Esophagus (tissue), 2 donors: Measurements from ENCODE around the gene CGREF1. TPM values are rescaled to one million over a fixed set of nuclear protein-coding genes. Genes with fewer than 3 reads are reported as not detected.
"Not testable (repeated sequence)": the region's sequence is repeated elsewhere in the genome, so short reads cannot be mapped to it uniquely, and the experiment has no call there.

ENCODE experiments used
- H3K27ac ChIP-seq, 2 donors: one replicate each; pipeline ENCODE4 v1.5.1; 2013; ENCODE audit warnings: low read depth in 2 of 2, mild to moderate bottlenecking in 2 of 2, inconsistent platforms in 1 of 2, low read length in 1 of 2, moderate library complexity in 1 of 2
- H3K27me3 ChIP-seq, 2 donors: one replicate each; pipeline ENCODE4 v1.6.1; 2013; ENCODE audit warnings: low read length in 2 of 2, control low read depth in 1 of 2, mild to moderate bottlenecking in 1 of 2; ENCODE audit not compliant: insufficient read depth in 2 of 2, control insufficient read depth in 1 of 2
- H3K36me3 ChIP-seq, 2 donors: one replicate each; pipeline ENCODE4 v1.6.1; 2013; ENCODE audit warnings: low read length in 1 of 2; ENCODE audit not compliant: control insufficient read depth in 2 of 2, insufficient read depth in 2 of 2
- H3K4me1 ChIP-seq, 2 donors: one replicate each; pipeline ENCODE4 v1.6.1; 2013; ENCODE audit warnings: low read length in 1 of 2; ENCODE audit not compliant: control insufficient read depth in 2 of 2, insufficient read depth in 2 of 2
- H3K4me3 ChIP-seq, 2 donors: one replicate each; pipeline ENCODE4 v1.5.1; 2013; ENCODE audit warnings: low read length in 2 of 2, mild to moderate bottlenecking in 2 of 2, low read depth in 1 of 2, moderate library complexity in 1 of 2
- H3K9me3 ChIP-seq, 2 donors: one replicate each; pipeline ENCODE4 v1.6.1; 2013; ENCODE audit warnings: mild to moderate bottlenecking in 2 of 2, low read depth in 1 of 2, low read length in 1 of 2, moderate library complexity in 1 of 2; ENCODE audit not compliant: control insufficient read depth in 2 of 2, insufficient read depth in 1 of 2
- WGBS, 2 donors: extraction: QIAGEN DNeasy Blood & Tissue Kit; methylation state at CpG; one replicate each; pipeline ENCODE4 v1.1.7; 2013; 5-methylcytosine and 5-hydroxymethylcytosine counted together
- polyA plus RNA-seq, 2 donors: library from polyadenylated mRNA; stranded (reverse); fragments of 200-250 nt; gene quantifications; one replicate each; pipeline ENCODE4 v1.2.3, GENCODE V29; 2013
- donor health status: healthy with polysubstance abuse.
- donor health status: Bipolar disorder and iron deficiency.

Gene CGREF1
- polyA plus RNA-seq, 2 donors, result 2.4 to 3.4 TPM

GRCh38 chr2:27115519-27115918 lies 3.4 kb downstream of the CGREF1 start:
- Histone ChIP-seq H3K27me3 (no peaks in the 10 kb centered on the region), H3K9me3 (no peaks in the 10 kb centered on the region), H3K4me3 (no peak overlapping the region), H3K36me3 (no peaks in the 10 kb centered on the region), H3K27ac (no peak overlapping the region), H3K4me1 (peaks cover 7% of the 10 kb centered on the region in 2 donors)
- WGBS, 2 donors, result 60 to 67% methylated on average over 2 of the region's 2 CpGs

DNA sequence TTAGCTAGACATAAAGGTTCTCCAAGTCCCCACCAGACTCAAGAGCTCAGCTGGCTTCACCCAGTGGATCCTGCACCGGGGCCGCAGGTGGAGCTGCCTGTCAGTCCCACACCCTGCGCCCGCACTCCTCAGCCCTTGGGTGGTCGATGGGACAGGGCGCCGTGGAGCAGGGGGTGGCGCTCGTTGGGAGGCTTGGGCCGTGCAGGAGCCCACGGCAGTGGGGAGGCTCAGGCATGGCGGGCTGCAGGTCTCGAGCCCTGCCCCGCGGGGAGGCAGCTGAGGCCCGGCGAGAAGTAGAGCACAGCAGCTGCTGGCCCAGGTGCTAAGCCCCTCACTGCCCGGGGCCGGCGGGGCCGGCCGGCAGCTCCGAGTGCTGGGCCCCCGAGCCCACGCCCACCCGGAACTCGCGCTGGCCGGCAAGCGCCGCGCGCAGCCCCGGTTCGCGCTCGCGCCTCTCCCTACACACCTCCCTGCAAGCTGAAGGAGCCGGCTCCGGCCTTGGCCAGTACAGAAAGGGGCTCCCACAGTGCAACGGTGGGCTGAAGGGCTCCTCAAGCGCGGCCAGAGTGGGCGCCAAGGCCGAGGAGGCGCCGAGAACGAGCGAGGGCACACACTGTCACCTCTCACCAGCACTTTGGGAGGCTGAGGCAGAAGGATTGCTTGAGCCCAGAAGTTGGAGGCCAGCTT lies 7.4 kb downstream of the CGREF1 start:
- not testable (repeated sequence) for H3K27me3 ChIP-seq, H3K36me3 ChIP-seq, H3K9me3 ChIP-seq, H3K4me1 ChIP-seq, H3K27ac ChIP-seq, H3K4me3 ChIP-seq
- 94% methylated on average over 42 to 49 of the region's 49 CpGs for WGBS, 2 donors

GRCh38 chr2:27110603-27111352 lies 8.2 kb downstream of the CGREF1 start:
- H3K36me3 ChIP-seq, H3K27ac ChIP-seq, H3K9me3 ChIP-seq, H3K27me3 ChIP-seq, H3K4me1 ChIP-seq, H3K4me3 ChIP-seq: not testable (repeated sequence)
- 87% methylated on average over 24 of the region's 24 CpGs for WGBS, 2 donors

DNA sequence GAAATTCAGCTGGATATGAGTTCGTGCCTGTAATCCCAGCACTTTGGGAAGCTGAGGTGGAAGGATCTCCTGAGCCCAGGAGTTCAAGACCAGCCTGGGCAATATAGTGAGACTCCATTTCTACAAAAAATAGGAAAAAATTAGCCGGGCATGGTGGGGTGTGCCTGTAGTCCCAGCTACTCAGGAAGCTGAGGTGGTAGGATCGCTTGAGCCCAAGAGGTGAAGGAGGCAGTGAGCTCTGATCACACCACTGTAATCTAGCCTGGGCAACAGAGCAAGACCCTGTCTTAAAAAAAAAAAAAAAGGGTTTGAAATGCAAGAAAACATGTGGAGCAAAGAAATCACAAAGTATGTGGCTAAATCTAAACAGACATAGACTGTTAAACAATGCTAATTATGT lies 9.8 kb downstream of the CGREF1 start:
- Histone ChIP-seq H3K36me3 (no peaks in the 10 kb centered on the region), H3K9me3 (no peaks in the 10 kb centered on the region), H3K27ac (no peak overlapping the region), H3K27me3 (no peaks in the 10 kb centered on the region), H3K4me3 (no peak overlapping the region), H3K4me1 (no peaks in the 10 kb centered on the region)
- WGBS, 2 donors, result 93% methylated on average over 3 of the region's 3 CpGs

- H3K9me3 ChIP-seq, result no peaks in the 10 kb centered on the region
- WGBS, 2 donors, result 81 to 88% methylated on average over 2 of the region's 2 CpGs
- no peak overlapping the region for H3K4me3 ChIP-seq
- H3K4me1 ChIP-seq, result no peaks in the 10 kb centered on the region
- no peaks in the 10 kb centered on the region for H3K36me3 ChIP-seq
- H3K27me3 ChIP-seq, result no peaks in the 10 kb centered on the region
- no peak overlapping the region for H3K27ac ChIP-seq
Measured at GRCh38 chr2:27108221-27108620, 10.7 kb downstream of the CGREF1 start.

DNA sequence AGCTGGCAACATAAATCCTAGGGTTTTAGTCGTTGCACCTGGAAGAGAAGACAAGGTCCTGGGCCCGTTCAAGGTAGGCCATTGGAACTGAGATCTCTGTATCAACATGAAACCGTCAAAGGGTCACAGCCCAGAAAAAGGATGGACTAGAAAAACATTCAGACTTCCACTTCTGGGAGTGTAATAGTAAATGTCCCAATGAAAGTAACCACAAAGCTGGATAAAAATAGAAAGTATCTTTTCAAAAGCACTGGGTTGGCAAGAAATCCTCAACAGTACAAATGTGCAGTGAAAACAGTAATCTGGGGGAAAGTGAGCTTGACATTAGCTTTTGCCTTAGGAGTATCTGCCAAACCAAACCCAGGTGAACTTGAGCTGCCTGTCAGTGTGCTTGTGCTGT lies 12.9 kb downstream of the CGREF1 start:
- no peaks in the 10 kb centered on the region for H3K4me1 ChIP-seq
- H3K36me3 ChIP-seq, result no peaks in the 10 kb centered on the region
- H3K27me3 ChIP-seq, result no peaks in the 10 kb centered on the region
- no peak overlapping the region for H3K4me3 ChIP-seq
- no peaks in the 10 kb centered on the region for H3K9me3 ChIP-seq
- 61 to 67% methylated on average over 3 of the region's 3 CpGs for WGBS, 2 donors
- no peak overlapping the region for H3K27ac ChIP-seq

DNA sequence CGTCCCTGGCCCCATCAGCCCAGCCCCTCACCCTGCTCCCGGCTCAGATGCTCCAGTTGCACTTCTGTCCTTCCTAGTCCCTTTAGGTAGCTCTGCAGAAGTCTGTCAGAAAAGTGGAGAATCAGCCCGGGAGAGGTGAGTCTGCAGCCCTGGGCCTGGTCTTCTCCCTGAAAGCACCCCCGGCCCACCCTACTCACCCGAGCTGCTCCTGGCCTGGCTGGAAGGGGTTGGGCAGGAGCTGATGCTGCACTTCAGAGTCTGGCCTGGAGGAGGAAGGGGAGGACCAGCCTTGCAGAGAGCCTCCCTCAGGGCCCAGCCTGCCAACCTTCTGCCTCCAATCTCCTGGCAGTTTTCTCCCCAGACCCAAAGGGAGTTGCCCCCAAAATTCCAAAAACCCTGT lies 16.6 kb downstream of the CGREF1 start:
- no peaks in the 10 kb centered on the region for H3K4me1 ChIP-seq
- H3K27ac ChIP-seq, result no peak overlapping the region
- H3K4me3 ChIP-seq, result no peak overlapping the region
- H3K36me3 ChIP-seq, result peaks cover 0 to 2% of the 10 kb centered on the region in 2 donors
- WGBS, 2 donors, result 77 to 84% methylated on average over 5 of the region's 5 CpGs
- no peaks in the 10 kb centered on the region for H3K27me3 ChIP-seq
- H3K9me3 ChIP-seq, result no peaks in the 10 kb centered on the region

GRCh38 chr2:27100036-27100435 lies 18.9 kb downstream of the CGREF1 start:
- no peaks in the 10 kb centered on the region for H3K27me3 ChIP-seq
- H3K9me3 ChIP-seq, result no peaks in the 10 kb centered on the region
- WGBS, 2 donors, result 84 to 85% methylated on average over 10 of the region's 10 CpGs
- H3K4me3 ChIP-seq, result no peak overlapping the region
- no peak overlapping the region for H3K27ac ChIP-seq
- H3K4me1 ChIP-seq, result peaks cover 0 to 10% of the 10 kb centered on the region in 2 donors
- H3K36me3 ChIP-seq, result peaks cover 0 to 2% of the 10 kb centered on the region in 2 donors

DNA sequence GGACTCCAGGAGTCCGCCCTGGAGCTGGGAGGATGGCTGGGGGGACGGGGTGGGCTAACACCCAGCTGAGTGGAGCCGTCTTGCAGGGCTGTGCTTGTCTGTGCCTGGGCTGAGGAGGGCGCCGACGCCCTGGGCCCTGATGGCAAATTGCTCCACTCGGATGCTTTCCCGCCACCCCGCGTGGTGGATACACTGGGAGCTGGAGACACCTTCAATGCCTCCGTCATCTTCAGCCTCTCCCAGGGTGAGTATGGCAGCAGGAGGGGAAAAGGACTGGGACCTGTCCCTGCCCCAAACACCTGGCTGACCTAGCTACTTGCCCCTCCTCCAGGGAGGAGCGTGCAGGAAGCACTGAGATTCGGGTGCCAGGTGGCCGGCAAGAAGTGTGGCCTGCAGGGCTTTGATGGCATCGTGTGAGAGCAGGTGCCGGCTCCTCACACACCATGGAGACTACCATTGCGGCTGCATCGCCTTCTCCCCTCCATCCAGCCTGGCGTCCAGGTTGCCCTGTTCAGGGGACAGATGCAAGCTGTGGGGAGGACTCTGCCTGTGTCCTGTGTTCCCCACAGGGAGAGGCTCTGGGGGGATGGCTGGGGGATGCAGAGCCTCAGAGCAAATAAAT lies 19.5 kb downstream of the CGREF1 start:
- H3K4me3 ChIP-seq, result no peak overlapping the region
- H3K27me3 ChIP-seq, result no peaks in the 10 kb centered on the region
- no peak overlapping the region for H3K27ac ChIP-seq
- H3K9me3 ChIP-seq, result no peaks in the 10 kb centered on the region
- WGBS, 2 donors, result 90 to 95% methylated on average over 19 of the region's 19 CpGs
- H3K36me3 ChIP-seq, result peaks cover 0 to 2% of the 10 kb centered on the region in 2 donors
- peaks cover 0 to 10% of the 10 kb centered on the region in 2 donors for H3K4me1 ChIP-seq
